ENCODE data around the gene MICOS13.
A peak's percentile ranks its signal among the peaks of the same experiment; 100 is the strongest.

MICOS13 gene

GRCh38 chr19:5686647-5687359 is 6.5 kb upstream of the MICOS13 start:
- peak; percentile 92 for DNase-seq

GRCh38 chr19:5686326-5686646 is 6.0 kb upstream of the MICOS13 start:
- no peak for DNase-seq

GRCh38 chr19:5684694-5685430 is 4.5 kb upstream of the MICOS13 start:
- no peak for DNase-seq

- no peak for DNase-seq
These were observed 3.0 kb upstream of the MICOS13 start for GRCh38 chr19:5683177-5683886.

- DNase-seq: no peak
These were observed 1.8 kb upstream of the MICOS13 start for GRCh38 chr19:5682107-5682482.

GRCh38 chr19:5681391-5682106 is 1.2 kb upstream of the MICOS13 start:
- no peak for DNase-seq

- DNase-seq: no peak
These were observed 256 bp downstream of the MICOS13 start for GRCh38 chr19:5680084-5680436.

GRCh38 chr19:5679289-5680083 is 830 bp downstream of the MICOS13 start:
- no peak for DNase-seq

- no peak for DNase-seq
These were observed 2.1 kb downstream of the MICOS13 start for GRCh38 chr19:5678071-5678718.

- DNase-seq: no peak
These were observed 2.7 kb downstream of the MICOS13 start for GRCh38 chr19:5677580-5677979.

- no peak for DNase-seq
These were observed 3.2 kb downstream of the MICOS13 start for GRCh38 chr19:5677136-5677535.

- no peak for DNase-seq
These were observed 3.6 kb downstream of the MICOS13 start for GRCh38 chr19:5676772-5677105.

- no peak for DNase-seq
These were observed 4.1 kb downstream of the MICOS13 start for GRCh38 chr19:5676105-5676771.

- no peak for DNase-seq
These were observed 5.6 kb downstream of the MICOS13 start for GRCh38 chr19:5674714-5675113.

- no peak for DNase-seq
These were observed 6.6 kb downstream of the MICOS13 start for GRCh38 chr19:5673752-5674151.

GRCh38 chr19:5672708-5673459 is 7.4 kb downstream of the MICOS13 start:
- no peak for DNase-seq

- no peak for DNase-seq
These were observed 8.7 kb downstream of the MICOS13 start for GRCh38 chr19:5671600-5671999.

GRCh38 chr19:5669212-5669611 is 11.1 kb downstream of the MICOS13 start:
- DNase-seq: no peak

- DNase-seq: no peak
These were observed 12.5 kb downstream of the MICOS13 start for GRCh38 chr19:5667751-5668271.

GRCh38 chr19:5666921-5667610 is 13.2 kb downstream of the MICOS13 start:
- DNase-seq: no peak

Measured in effector CD8-positive, alpha-beta T cell (primary cell).